ENCODE data around the gene GPRC5B. TPM values are rescaled to one million over a fixed set of nuclear protein-coding genes. Genes with fewer than 3 reads are reported as not detected.

GPRC5B gene
- total RNA-seq, 4 donors from 2014 or later = 1.9 to 17.3 (median 5.1) TPM

GRCh38 chr16:19901164-19901563, 16.5 kb upstream of the GPRC5B start:
- peaks cover 0 to 3% (median 0%) of the 10 kb centered on the region in 4 donors for H3K4me1 ChIP-seq
- no peak for TF ChIP-seq CTCF (IDR thresholded peaks at IDR 0.05)
- no peak for TF ChIP-seq POLR2A (IDR thresholded peaks at IDR 0.05)
- H3K27ac ChIP-seq = no peak overlapping the region
- DNase-seq = no peak
- H3K27me3 ChIP-seq = no peaks in the 10 kb centered on the region
- H3K36me3 ChIP-seq = no peaks in the 10 kb centered on the region
- H3K4me3 ChIP-seq = no peak overlapping the region
- H3K9me3 ChIP-seq = no peaks in the 10 kb centered on the region
- WGBS, 2 donors (ENCODE audit: low coverage in 1 of 2) = 76 to 93% methylated on average over 3 to 7 of the region's 7 CpGs
- in situ Hi-C loops (cut with MboI; ENCODE audit: low pct_ligation_motif_present in 1 of 4, low pct_unique_long_range_greater_than_20kb in 1 of 4, low sequenced_read_pairs in 3 of 4) = loop anchor here in 3 of 4 donors (10.0 to 25.0 kb wide), 3 partner anchors 404 to 486 kb away; no protein-coding TSS in a partner anchor
- intact Hi-C loops (cut with DNase I; ENCODE audit: low total_unique reads) = loop anchor here (10.0 kb wide), 1 partner anchor 404 kb away; no protein-coding TSS in a partner anchor

DNA sequence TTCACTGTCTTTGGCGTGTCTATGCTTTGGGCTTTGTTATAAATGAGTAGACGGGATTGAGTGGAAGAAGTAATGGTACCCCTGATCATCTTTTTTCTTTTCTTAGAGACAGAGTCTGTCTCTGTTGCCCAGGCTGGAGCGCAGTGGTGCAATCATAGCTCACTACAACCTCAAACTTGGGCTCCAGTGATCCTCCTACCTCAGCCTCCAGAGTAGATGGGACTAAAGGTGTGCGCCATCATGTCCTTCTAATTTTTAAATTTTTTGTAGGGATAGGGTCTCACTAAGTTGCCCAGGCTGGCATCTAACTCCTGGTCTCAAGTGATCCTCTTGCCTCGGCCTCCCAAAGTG, 14.9 kb upstream of the GPRC5B start:
- TF ChIP-seq CTCF (IDR thresholded peaks at IDR 0.05) = no peak
- no peak for TF ChIP-seq POLR2A (IDR thresholded peaks at IDR 0.05)
- no peak for TF ChIP-seq POLR2AphosphoS5 (IDR thresholded peaks at IDR 0.05)
- no peak for TF ChIP-seq EP300 (IDR thresholded peaks at IDR 0.05; ENCODE audit: low read depth)
- H3K9me3 ChIP-seq = no peaks in the 10 kb centered on the region
- H3K27me3 ChIP-seq = no peaks in the 10 kb centered on the region
- H3K27ac ChIP-seq = no peak overlapping the region
- no peaks in the 10 kb centered on the region for H3K36me3 ChIP-seq
- DNase-seq = no peak
- intact Hi-C loops (cut with DNase I; ENCODE audit: low total_unique reads) (no loop called here), in situ Hi-C loops (cut with MboI; ENCODE audit: low pct_ligation_motif_present in 1 of 4, low pct_unique_long_range_greater_than_20kb in 1 of 4, low sequenced_read_pairs in 3 of 4) (loop anchor here in 2 of 4 donors (10.0 to 25.0 kb wide), 2 partner anchors 187 to 485 kb away; partner anchors contain the start of genes IQCK (in 1 of the 2) and KNOP1 (in 1 of the 2))
- 57% methylated on average over 5 of the region's 5 CpGs; no CpG with 5 or more reads in 1 of the 2 donors for whole genome bisulfite sequencing, 2 donors (ENCODE audit: low coverage in 1 of 2)
- peaks cover 0 to 3% (median 0%) of the 10 kb centered on the region in 4 donors for H3K4me1 ChIP-seq
- no peak overlapping the region for H3K4me3 ChIP-seq

- no peaks in the 10 kb centered on the region for H3K9me3 ChIP-seq
- no peaks in the 10 kb centered on the region for H3K36me3 ChIP-seq
- H3K27ac ChIP-seq = no peak overlapping the region
- 0 to 5% methylated on average over 5 to 13 of the region's 13 CpGs for WGBS, 2 donors (ENCODE audit: low coverage in 1 of 2)
- TF ChIP-seq POLR2A (IDR thresholded peaks at IDR 0.05) (no peak), CTCF (IDR thresholded peaks at IDR 0.05) (peak; percentile 66 to 79 (median 68)), EP300 (IDR thresholded peaks at IDR 0.05; ENCODE audit: low read depth) (no peak), POLR2AphosphoS5 (IDR thresholded peaks at IDR 0.05) (no peak)
- no peaks in the 10 kb centered on the region for H3K27me3 ChIP-seq
- in situ Hi-C loops (cut with MboI; ENCODE audit: low pct_ligation_motif_present in 1 of 4, low pct_unique_long_range_greater_than_20kb in 1 of 4, low sequenced_read_pairs in 3 of 4) (loop anchor here in 2 of 4 donors (10.0 to 25.0 kb wide), 2 partner anchors 187 to 486 kb away; partner anchors contain the start of genes IQCK (in 1 of the 2) and KNOP1 (in 1 of the 2)), intact Hi-C loops (cut with DNase I; ENCODE audit: low total_unique reads) (no loop called here)
- H3K4me3 ChIP-seq = no peak overlapping the region
- peak; percentile 39 for DNase-seq
- H3K4me1 ChIP-seq = peaks cover 0 to 3% (median 0%) of the 10 kb centered on the region in 4 donors
These were observed 14.4 kb upstream of the GPRC5B start for GRCh38 chr16:19898924-19899604.

GRCh38 chr16:19898166-19898565, 13.5 kb upstream of the GPRC5B start:
- H3K9me3 ChIP-seq = no peaks in the 10 kb centered on the region

More at GRCh38 chr16:19898166-19898565, 13.5 kb upstream of the GPRC5B start:
- Histone ChIP-seq H3K4me1 (peaks cover 0 to 3% (median 0%) of the 10 kb centered on the region in 4 donors), H3K36me3 (no peaks in the 10 kb centered on the region), H3K4me3 (no peak overlapping the region), H3K27ac (no peak overlapping the region), H3K27me3 (no peaks in the 10 kb centered on the region)
- intact Hi-C loops (cut with DNase I; ENCODE audit: low total_unique reads) (no loop called here), in situ Hi-C loops (cut with MboI; ENCODE audit: low pct_ligation_motif_present in 1 of 4, low pct_unique_long_range_greater_than_20kb in 1 of 4, low sequenced_read_pairs in 3 of 4) (loop anchor here in 2 of 4 donors (10.0 to 25.0 kb wide), 2 partner anchors 186 to 487 kb away; partner anchors contain the start of genes IQCK (in 1 of the 2) and KNOP1 (in 1 of the 2))
- TF ChIP-seq CTCF (IDR thresholded peaks at IDR 0.05) (no peak), EP300 (IDR thresholded peaks at IDR 0.05; ENCODE audit: low read depth) (no peak), POLR2A (IDR thresholded peaks at IDR 0.05) (no peak), POLR2AphosphoS5 (IDR thresholded peaks at IDR 0.05) (no peak)
- 69% methylated on average over 4 of the region's 5 CpGs; no CpG with 5 or more reads in 1 of the 2 donors for whole genome bisulfite sequencing, 2 donors (ENCODE audit: low coverage in 1 of 2)
- no peak for DNase-seq

Measured in transverse colon (tissue), 4 donors.